Adrenal gland (tissue), 12 donors: ENCODE data around the gene FAF1. TPM values are rescaled to one million over a fixed set of nuclear protein-coding genes. Genes with fewer than 3 reads are reported as not detected.

Experiments
- DNase-seq, 7 donors: peaks; one replicate each; pipeline ENCODE4 v3.0.0-alpha.2; 2019 to 2020
- H3K27ac ChIP-seq, 5 donors: fragments of 200-600 bp; sonication (generic) in 4 of 5; 1 replicate in 3 of 5; 2 replicates in 2 of 5; pipeline versions ENCODE4 v1.5.1 to v1.8.0; 2016 to 2020; ENCODE audit warnings: mild to moderate bottlenecking in 1 of 5
- H3K27me3 ChIP-seq: fragments of 200-600 bp; 2 replicates; pipeline ENCODE4 v1.8.0; 2021
- H3K36me3 ChIP-seq, 2 donors: fragments of 200-600 bp; replicated peaks in 1 of 2; 1 replicate in 1 of 2; 2 replicates in 1 of 2; pipeline versions ENCODE4 v1.5.1 to v1.8.0; 2018 to 2022
- H3K4me1 ChIP-seq, 2 donors: fragments of 200-600 bp; replicated peaks in 1 of 2; 1 replicate in 1 of 2; 2 replicates in 1 of 2; pipeline versions ENCODE4 v1.5.1 to v1.8.0; 2018 to 2021
- H3K4me3 ChIP-seq, 4 donors: fragments of 200-600 bp; sonication (generic) in 3 of 4; one replicate each; pipeline ENCODE4 v1.5.1; 2016 to 2018
- H3K9me3 ChIP-seq, 3 donors: fragments of 200-600 bp; sonication (generic) in 1 of 3; replicated peaks in 1 of 3; 1 replicate in 2 of 3; 2 replicates in 1 of 3; pipeline versions ENCODE4 v1.5.1 to v1.8.0; 2016 to 2021
- POLR2A ChIP-seq, 2 donors: fragments of 450-650 bp; IDR thresholded peaks; one replicate each; pipeline ENCODE4 v1.6.1; 2017; ENCODE audit warnings: antibody characterized with exemption in 2 of 2, mild to moderate bottlenecking in 2 of 2, moderate library complexity in 1 of 2
- WGBS, 4 donors: extraction: QIAGEN DNeasy Blood & Tissue Kit in 2 of 4; methylation state at CpG; one replicate each; pipeline versions ENCODE4 v1.1.5 to v1.1.7; 2013 to 2017; 5-methylcytosine and 5-hydroxymethylcytosine counted together
- intact Hi-C, 2 donors: fragments of 100-400 bp; cut with DNase I; formaldehyde crosslinking; loops; one replicate each; pipeline versions ENCODE4 v1.14.1 to v1.15.0; 2022 to 2023
- polyA plus RNA-seq, 3 donors: library from polyadenylated mRNA; stranded (reverse); fragments of 200-250 nt in 2 of 3; fragments of 350-450 nt in 1 of 3; fragmentation: Illumina TruSeq in 1 of 3; extraction: RNeasy Lipid Tissue Mini Kit (QIAGEN cat#74804) in 1 of 3; gene quantifications; one replicate each; pipeline ENCODE4 v1.2.3, GENCODE V29; 2013 to 2014
- total RNA-seq, 9 donors: library from RNA; depleted of rRNA in 4 of 9; stranded (reverse); fragments of >200 nt in 4 of 9; fragments of 120-200 nt in 1 of 9; fragmentation: NEBNext Ultra II Directional in 1 of 9; extraction: Animal tissue kit (Norgen Biotek cat#: 25700) in 1 of 9; gene quantifications; one replicate each; pipeline versions ENCODE4 v1.1.0 to v1.2.4, GENCODE V29; 2013 to 2023
- TF ChIP-seq, protein P1 (sequence below), 6 experiments: fragments of 450-650 bp in 4 of 6; fragments of 200-600 bp in 2 of 6; sonication (generic) in 1 of 6; IDR thresholded peaks; 1 replicate in 5 of 6; 2 replicates in 1 of 6; pipeline versions ENCODE4 v1.5.1 to v1.8.0; 2016 to 2021; ENCODE audit warnings: antibody characterized with exemption in 6 of 6, mild to moderate bottlenecking in 2 of 6, moderate library complexity in 1 of 6
- donor health status: healthy with polysubstance abuse.
- donor health status: Bipolar disorder and iron deficiency.
- donor health status: DM: yes; HTN: yes; CAD: no.
- donor health status: DM: no; HTN: no; CAD: no.
- donor health status: DM: no; HTN: no; CAD: no.
- donor health status: DM: yes; HTN: yes; CAD: no.

Gene FAF1
- total and polyA plus RNA-seq, 12 donors, result 23.4 to 88.4 (median 44.5) TPM

DNA sequence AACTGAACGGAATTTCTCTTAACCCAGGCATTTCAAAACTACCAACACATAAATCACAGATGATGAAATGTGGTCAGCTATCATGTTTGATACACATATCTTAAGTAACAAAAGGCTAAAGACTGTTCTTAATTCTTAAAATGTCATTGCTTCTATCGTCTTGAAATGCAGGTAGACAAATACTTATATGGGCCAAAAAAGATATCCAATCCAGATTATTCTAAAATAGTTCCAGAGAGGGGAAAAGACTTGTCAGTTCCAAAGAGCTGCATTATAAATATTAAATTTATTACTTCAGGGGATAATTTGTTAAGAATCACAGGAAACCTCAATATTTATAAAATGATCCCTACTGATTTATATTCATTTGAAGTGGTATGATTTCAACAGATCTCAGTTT lies 259.4 kb downstream of the FAF1 start:
- intact Hi-C loops, result loop anchor here in 1 of 2 donors (10.0 kb wide), 1 partner anchor 336 kb away; no protein-coding TSS in a partner anchor
- TF ChIP-seq, protein P1, sequence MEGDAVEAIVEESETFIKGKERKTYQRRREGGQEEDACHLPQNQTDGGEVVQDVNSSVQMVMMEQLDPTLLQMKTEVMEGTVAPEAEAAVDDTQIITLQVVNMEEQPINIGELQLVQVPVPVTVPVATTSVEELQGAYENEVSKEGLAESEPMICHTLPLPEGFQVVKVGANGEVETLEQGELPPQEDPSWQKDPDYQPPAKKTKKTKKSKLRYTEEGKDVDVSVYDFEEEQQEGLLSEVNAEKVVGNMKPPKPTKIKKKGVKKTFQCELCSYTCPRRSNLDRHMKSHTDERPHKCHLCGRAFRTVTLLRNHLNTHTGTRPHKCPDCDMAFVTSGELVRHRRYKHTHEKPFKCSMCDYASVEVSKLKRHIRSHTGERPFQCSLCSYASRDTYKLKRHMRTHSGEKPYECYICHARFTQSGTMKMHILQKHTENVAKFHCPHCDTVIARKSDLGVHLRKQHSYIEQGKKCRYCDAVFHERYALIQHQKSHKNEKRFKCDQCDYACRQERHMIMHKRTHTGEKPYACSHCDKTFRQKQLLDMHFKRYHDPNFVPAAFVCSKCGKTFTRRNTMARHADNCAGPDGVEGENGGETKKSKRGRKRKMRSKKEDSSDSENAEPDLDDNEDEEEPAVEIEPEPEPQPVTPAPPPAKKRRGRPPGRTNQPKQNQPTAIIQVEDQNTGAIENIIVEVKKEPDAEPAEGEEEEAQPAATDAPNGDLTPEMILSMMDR (IDR thresholded peaks at IDR 0.05), result no peak
- TF ChIP-seq POLR2A (IDR thresholded peaks at IDR 0.05), result no peak
- 51 to 73% (median 62%) methylated on average over 2 of the region's 2 CpGs for WGBS, 4 donors
- H3K4me1 ChIP-seq, result peaks cover 0 to 6% of the 10 kb centered on the region in 2 donors
- H3K27me3 ChIP-seq, result no peaks in the 10 kb centered on the region
- no peak overlapping the region for H3K27ac ChIP-seq
- peaks cover 0 to 8% (median 0%) of the 10 kb centered on the region in 3 donors for H3K9me3 ChIP-seq
- no peaks in the 10 kb centered on the region for H3K36me3 ChIP-seq
- no peak overlapping the region for H3K4me3 ChIP-seq
- DNase-seq, result no peak

DNA sequence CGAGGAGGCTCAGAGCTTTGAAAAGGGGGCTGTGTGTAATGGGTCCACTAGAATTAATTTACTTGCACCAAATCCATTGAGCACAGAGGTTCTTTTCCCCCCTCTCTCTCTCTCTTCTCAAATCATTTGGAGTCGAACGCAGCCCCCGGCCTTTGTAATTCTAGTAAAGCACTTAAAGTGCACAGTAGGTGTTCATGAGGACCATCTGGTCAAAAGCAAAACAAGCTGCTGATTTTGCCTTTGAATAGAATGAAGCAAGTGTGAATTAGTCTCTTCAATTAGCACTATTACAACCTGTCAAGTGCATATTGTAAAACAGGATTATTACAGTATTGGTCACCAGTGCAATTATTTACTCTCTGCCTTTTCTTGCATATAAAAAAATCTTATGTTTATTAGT lies 259.9 kb downstream of the FAF1 start:
- TF ChIP-seq POLR2A (IDR thresholded peaks at IDR 0.05), result no peak
- TF ChIP-seq, protein P1 (IDR thresholded peaks at IDR 0.05), result no peak
- Histone ChIP-seq H3K27ac (no peak overlapping the region), H3K36me3 (no peaks in the 10 kb centered on the region), H3K4me3 (no peak overlapping the region), H3K4me1 (peaks cover 0 to 6% of the 10 kb centered on the region in 2 donors), H3K9me3 (peaks cover 0 to 8% (median 0%) of the 10 kb centered on the region in 3 donors), H3K27me3 (no peaks in the 10 kb centered on the region)
- intact Hi-C loops, result loop anchor here in 1 of 2 donors (10.0 kb wide), 1 partner anchor 335 kb away; no protein-coding TSS in a partner anchor
- no peak for DNase-seq
- WGBS, 4 donors, result 96 to 99% (median 98%) methylated on average over 4 of the region's 4 CpGs

DNA sequence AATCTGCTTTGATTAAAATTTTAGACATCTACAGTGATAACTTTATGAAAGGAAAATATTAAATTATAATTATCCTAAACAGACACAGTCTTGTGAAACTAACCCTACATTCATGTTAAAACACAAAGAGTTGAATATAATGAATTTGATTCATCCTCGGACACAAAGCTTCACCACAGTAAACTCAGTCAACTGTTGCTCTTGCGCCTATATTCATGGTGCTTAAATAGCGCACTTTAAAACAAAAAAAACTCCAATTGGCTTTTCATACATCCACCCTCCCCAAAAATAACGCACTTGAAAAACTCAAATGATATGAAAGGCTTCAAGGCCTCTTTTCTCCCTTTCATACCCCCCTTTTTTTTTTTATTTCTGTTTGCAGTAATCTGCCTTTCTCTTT lies 260.3 kb downstream of the FAF1 start:
- no peak for DNase-seq
- Histone ChIP-seq H3K4me1 (peaks cover 0 to 6% of the 10 kb centered on the region in 2 donors), H3K27ac (no peak overlapping the region), H3K36me3 (no peaks in the 10 kb centered on the region), H3K9me3 (peaks cover 0 to 8% (median 0%) of the 10 kb centered on the region in 3 donors), H3K27me3 (no peaks in the 10 kb centered on the region), H3K4me3 (no peak overlapping the region)
- WGBS, 4 donors, result 92 to 98% (median 96%) methylated on average over 4 of the region's 4 CpGs
- TF ChIP-seq, protein P1 (IDR thresholded peaks at IDR 0.05), result no peak
- no peak for TF ChIP-seq POLR2A (IDR thresholded peaks at IDR 0.05)
- intact Hi-C loops, result loop anchor here in 1 of 2 donors (10.0 kb wide), 1 partner anchor 335 kb away; no protein-coding TSS in a partner anchor

DNA sequence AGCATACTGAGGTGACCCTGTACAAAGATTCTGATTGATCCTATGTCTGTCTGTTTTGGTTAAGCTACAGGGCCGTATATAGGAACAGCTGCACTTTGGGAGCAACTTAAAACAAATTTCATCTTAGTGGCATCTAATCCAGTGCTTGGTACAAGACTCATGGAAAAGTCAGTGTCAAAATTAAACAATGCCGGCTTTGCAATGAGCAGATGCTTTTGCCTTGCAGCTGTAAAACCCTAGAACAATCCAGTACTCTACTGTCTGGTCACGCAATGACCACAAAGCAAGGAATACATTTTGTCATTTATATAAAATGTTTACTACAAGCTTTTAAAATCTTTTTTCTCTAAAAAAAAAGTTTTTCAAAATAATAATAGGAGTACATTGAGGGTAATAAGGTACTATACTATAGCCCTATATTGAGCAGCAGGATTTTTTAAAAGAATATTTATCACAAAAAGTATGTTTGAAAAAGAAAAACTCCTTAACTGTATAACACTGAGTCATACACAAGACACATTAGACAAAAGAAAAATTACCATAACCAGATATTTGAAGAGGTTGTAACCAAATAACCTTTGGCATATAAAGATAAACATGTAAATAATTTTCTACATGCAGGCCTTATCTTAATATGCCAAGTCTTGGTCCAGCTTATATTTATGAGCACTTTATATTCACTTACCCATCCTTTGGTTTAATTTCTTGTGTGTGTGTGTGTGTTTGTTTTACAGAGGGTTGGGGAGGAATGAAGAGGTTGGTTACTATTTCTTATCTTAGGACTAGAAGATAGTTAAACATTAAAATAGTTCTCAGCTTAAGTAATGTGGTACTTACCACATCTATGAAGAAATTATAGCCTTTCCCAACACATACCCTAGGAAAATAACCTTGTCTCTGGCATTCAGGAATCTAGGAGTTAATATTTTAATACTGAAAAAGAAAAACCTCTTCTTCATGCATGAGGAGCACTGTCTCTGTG lies 262.3 kb downstream of the FAF1 start:
- no peak for DNase-seq
- no peak overlapping the region for H3K27ac ChIP-seq
- intact Hi-C loops, result no loop called here
- no peaks in the 10 kb centered on the region for H3K36me3 ChIP-seq
- TF ChIP-seq, protein P1 (IDR thresholded peaks at IDR 0.05), result no peak
- TF ChIP-seq POLR2A (IDR thresholded peaks at IDR 0.05), result no peak
- 93 to 98% (median 94%) methylated on average over 3 of the region's 3 CpGs for WGBS, 4 donors
- no peak overlapping the region for H3K4me3 ChIP-seq
- no peaks in the 10 kb centered on the region for H3K9me3 ChIP-seq
- no peaks in the 10 kb centered on the region for H3K27me3 ChIP-seq
- peaks cover 0 to 6% of the 10 kb centered on the region in 2 donors for H3K4me1 ChIP-seq
